Measurements from ENCODE around the gene SVOPL.
"Not testable (repeated sequence)": the region's sequence is repeated elsewhere in the genome, so short reads cannot be mapped to it uniquely, and the experiment has no call there.

Gene SVOPL

DNA sequence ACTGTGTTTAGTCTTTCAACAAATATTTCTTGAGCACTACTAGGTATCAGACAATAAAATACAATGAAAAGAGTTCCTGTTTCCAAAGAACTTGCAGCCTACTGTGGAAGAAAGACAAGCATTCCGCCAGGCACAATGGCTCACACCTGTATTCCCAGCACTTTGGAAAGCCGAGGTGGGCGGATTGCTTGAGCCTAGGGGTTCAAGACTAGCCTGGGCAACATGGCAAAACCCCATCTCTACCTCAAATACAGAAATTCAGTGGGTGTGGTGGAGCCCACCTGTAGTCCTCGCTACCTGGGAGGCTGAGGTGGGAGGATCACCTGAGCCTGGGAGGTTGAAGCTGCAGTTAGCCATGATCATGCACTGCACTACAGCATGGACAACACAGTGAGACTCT lies 6.1 kb downstream of the SVOPL start:
- DNase-seq (ENCODE audit: low read depth) = no peak
- H3K4me3 ChIP-seq (ENCODE audit: low read depth, low read length) = no peak overlapping the region
- TF ChIP-seq, protein P1, sequence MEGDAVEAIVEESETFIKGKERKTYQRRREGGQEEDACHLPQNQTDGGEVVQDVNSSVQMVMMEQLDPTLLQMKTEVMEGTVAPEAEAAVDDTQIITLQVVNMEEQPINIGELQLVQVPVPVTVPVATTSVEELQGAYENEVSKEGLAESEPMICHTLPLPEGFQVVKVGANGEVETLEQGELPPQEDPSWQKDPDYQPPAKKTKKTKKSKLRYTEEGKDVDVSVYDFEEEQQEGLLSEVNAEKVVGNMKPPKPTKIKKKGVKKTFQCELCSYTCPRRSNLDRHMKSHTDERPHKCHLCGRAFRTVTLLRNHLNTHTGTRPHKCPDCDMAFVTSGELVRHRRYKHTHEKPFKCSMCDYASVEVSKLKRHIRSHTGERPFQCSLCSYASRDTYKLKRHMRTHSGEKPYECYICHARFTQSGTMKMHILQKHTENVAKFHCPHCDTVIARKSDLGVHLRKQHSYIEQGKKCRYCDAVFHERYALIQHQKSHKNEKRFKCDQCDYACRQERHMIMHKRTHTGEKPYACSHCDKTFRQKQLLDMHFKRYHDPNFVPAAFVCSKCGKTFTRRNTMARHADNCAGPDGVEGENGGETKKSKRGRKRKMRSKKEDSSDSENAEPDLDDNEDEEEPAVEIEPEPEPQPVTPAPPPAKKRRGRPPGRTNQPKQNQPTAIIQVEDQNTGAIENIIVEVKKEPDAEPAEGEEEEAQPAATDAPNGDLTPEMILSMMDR (IDR thresholded peaks at IDR 0.05; ENCODE audit: control insufficient read depth, extremely low read depth, insufficient read depth) = no peak

DNA sequence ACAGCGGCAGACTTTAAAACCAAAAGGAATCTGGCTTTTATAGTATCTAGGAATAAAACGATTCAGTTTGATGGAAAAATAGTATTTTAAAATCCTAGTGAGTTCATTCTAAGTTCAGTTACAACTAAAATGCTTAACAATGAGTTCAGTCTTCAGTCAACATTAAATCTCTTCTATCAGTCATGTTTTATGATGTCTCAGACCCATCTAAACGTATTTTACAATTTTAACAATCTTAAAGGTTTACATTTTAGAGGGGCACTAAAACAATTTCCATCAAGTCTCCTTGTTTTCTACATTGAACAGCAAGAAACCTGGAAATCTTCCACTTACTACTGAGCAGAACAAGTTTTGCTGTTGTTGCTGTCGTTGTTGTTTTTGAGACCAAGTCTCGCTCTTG lies 10.0 kb downstream of the SVOPL start:
- DNase-seq (ENCODE audit: low read depth) = no peak
- TF ChIP-seq, protein P1 (IDR thresholded peaks at IDR 0.05; ENCODE audit: control insufficient read depth, extremely low read depth, insufficient read depth) = no peak
- H3K4me3 ChIP-seq (ENCODE audit: low read depth, low read length) = no peak overlapping the region

DNA sequence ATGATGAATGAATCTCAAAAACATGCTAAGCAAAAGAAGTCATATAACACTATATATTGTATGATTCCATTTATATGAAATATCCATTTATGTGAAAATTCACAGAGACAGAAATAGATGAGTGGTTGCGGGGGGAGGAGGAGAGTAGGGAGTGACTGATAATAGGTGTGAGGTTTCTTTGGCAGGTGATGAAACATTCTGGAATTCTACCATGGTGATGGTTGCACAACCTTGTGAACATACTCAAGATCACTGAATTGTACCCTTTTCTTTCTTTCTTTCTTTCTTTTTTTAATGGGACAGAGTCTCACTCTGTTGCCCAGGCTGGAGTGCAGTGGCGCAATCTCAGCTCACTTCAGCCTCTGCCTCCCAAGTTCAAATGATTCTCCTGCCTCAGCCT lies 10.7 kb downstream of the SVOPL start:
- TF ChIP-seq, protein P1 (IDR thresholded peaks at IDR 0.05; ENCODE audit: control insufficient read depth, extremely low read depth, insufficient read depth) = no peak
- no peak for DNase-seq (ENCODE audit: low read depth)
- no peak overlapping the region for H3K4me3 ChIP-seq (ENCODE audit: low read depth, low read length)

DNA sequence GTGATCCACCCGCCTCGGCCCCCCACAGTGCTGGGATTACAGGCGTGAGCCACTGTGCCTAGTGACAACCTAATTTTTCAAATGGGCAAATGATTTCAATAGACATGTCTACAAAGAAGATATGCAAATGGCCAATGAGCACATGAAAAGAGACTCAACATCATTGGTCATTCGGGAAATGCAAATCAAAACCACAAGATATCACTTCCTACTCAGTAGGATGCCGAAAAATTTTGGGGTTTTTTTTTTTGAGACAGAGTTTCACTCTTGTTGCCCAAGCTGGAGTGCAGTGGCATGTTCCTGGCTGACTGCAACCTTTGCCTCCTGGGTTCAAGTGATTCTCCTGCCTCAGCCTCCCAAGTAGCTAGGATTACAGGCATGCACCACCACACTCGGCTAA lies 13.1 kb downstream of the SVOPL start:
- not testable (repeated sequence) for DNase-seq (ENCODE audit: low read depth); H3K4me3 ChIP-seq (ENCODE audit: low read depth, low read length)

DNA sequence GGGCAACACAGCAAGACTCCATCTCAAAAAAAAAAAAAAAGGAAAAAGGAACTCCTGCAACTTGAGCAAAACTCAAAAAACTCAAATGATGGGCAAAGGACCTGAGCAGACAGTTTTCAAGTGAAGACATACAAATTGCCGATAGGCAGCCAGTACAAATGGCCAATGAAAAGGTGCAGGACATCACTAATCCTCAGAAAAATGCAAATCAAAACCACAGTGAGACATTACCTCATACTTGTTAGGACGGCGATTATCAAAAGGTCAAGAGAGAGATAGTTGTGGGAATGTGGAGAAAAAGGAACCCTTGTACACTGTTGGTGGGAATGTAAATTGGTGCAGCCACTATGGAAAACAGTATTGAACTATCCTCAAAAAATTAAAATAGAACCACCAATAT lies 16.8 kb downstream of the SVOPL start:
- DNase-seq (ENCODE audit: low read depth) = no peak
- H3K4me3 ChIP-seq (ENCODE audit: low read depth, low read length) = no peak overlapping the region
- TF ChIP-seq, protein P1 (IDR thresholded peaks at IDR 0.05; ENCODE audit: control insufficient read depth, extremely low read depth, insufficient read depth) = no peak

DNA sequence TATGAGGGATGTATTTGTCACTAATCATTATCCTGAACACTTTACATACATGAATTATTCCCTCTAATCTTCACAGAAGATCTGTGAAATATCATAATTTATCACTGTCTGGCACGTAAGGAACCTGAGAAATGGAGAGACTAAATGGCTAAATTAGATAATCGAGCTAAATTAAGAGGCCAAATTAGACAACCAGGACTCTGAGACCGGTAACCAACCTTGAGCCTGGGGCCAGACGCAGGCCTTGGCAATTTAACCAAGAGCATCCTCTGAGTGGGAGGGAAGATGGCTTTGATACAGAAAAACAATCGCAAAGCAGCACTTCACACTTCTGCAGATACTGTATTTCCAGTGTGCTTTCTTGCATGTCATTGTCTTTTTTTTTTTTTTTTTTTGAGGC lies 21.4 kb downstream of the SVOPL start:
- DNase-seq (ENCODE audit: low read depth) = no peak
- TF ChIP-seq, protein P1 (IDR thresholded peaks at IDR 0.05; ENCODE audit: control insufficient read depth, extremely low read depth, insufficient read depth) = no peak
- no peak overlapping the region for H3K4me3 ChIP-seq (ENCODE audit: low read depth, low read length)

DNA sequence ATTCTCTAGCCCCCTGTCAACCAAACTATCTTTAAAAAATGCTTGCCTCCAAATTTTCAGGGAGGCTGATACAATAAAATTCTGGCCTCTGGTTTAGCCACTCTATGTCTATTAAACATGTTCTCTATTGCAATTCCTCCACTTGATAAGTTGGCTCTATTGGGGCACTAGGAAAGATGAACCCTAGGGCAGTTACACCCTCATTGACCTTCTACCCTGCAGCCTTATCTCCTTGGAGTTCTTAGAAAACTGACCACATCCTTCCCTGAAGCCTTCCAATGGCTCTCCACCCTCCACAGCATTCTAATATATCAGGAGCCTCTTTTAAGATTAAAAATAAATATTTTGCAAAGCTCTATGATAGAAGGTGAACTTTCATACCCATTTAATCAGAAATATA lies 30.6 kb downstream of the SVOPL start:
- H3K4me3 ChIP-seq (ENCODE audit: low read depth, low read length) = no peak overlapping the region
- TF ChIP-seq, protein P1 (IDR thresholded peaks at IDR 0.05; ENCODE audit: control insufficient read depth, extremely low read depth, insufficient read depth) = no peak
- DNase-seq (ENCODE audit: low read depth) = no peak

DNA sequence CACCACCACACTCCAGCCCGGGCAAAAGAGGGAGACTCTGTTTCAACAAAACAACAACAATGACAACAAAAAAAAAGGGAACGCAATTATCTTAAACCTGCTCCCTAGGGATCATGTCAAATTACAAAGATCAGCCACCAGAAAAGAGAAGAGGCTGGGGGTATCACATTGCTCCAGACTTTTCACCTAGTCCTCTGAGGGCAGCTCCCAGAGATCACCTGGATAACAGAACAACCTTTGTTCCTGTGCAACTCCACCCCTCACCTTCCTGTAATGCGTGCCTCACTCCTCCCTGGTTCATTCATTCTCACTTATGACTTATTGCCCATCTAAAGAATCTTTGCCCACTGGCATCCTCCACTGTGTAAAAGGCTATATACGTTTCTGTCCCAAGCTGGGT lies 31.8 kb downstream of the SVOPL start:
- no peak overlapping the region for H3K4me3 ChIP-seq (ENCODE audit: low read depth, low read length)
- DNase-seq (ENCODE audit: low read depth) = no peak
- TF ChIP-seq, protein P1 (IDR thresholded peaks at IDR 0.05; ENCODE audit: control insufficient read depth, extremely low read depth, insufficient read depth) = no peak
